ENCODE data around the gene HOXC10.

DNA sequence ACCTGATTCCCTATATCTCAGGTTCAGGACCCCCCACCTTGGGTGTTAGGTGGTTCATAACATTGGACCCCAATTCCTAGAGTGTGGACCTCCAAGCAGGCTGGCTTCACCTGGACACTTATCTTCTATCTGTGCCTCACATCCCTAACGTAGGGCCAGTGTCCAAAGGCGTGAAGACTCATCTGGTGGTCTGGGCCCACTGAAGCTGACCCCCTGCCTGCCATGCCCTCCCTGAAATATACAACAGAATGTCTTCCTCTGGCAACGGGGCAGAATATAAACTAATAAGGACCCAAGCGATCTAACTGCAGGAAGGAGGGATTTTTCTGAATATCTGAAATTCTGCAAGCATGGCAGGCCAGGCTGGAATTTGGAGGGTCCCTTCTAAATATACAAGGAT lies 40.7 kb upstream of the HOXC10 start:
- no peak for TF ChIP-seq EZH2 (IDR thresholded peaks at IDR 0.05; ENCODE audit: insufficient read depth, low read length)
- TF ChIP-seq, protein P1, sequence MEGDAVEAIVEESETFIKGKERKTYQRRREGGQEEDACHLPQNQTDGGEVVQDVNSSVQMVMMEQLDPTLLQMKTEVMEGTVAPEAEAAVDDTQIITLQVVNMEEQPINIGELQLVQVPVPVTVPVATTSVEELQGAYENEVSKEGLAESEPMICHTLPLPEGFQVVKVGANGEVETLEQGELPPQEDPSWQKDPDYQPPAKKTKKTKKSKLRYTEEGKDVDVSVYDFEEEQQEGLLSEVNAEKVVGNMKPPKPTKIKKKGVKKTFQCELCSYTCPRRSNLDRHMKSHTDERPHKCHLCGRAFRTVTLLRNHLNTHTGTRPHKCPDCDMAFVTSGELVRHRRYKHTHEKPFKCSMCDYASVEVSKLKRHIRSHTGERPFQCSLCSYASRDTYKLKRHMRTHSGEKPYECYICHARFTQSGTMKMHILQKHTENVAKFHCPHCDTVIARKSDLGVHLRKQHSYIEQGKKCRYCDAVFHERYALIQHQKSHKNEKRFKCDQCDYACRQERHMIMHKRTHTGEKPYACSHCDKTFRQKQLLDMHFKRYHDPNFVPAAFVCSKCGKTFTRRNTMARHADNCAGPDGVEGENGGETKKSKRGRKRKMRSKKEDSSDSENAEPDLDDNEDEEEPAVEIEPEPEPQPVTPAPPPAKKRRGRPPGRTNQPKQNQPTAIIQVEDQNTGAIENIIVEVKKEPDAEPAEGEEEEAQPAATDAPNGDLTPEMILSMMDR (IDR thresholded peaks at IDR 0.05; ENCODE audit: insufficient read depth, low read depth, low read length): no peak

Data from astrocyte (in vitro differentiated cells and primary cell).